ENCODE results near the gene SLC9A8.
"Not testable (repeated sequence)": the region's sequence is repeated elsewhere in the genome, so short reads cannot be mapped to it uniquely, and the experiment has no call there.

GRCh38 chr20:49783021-49783995 is 29.3 kb upstream of the SLC9A8 start:
- TF ChIP-seq CTCF (IDR thresholded peaks at IDR 0.05); ZFX (IDR thresholded peaks at IDR 0.05; ENCODE audit: borderline replicate concordance): not testable (repeated sequence)
